Measurements from ENCODE around the gene SLC22A23. TPM values are rescaled to one million over a fixed set of nuclear protein-coding genes. Genes with fewer than 3 reads are reported as not detected.
"Not testable (repeated sequence)": the region's sequence is repeated elsewhere in the genome, so short reads cannot be mapped to it uniquely, and the experiment has no call there.

The SLC22A23 gene
- polyA plus RNA-seq, 1 donor from 2014 or later: 0.35 TPM

DNA sequence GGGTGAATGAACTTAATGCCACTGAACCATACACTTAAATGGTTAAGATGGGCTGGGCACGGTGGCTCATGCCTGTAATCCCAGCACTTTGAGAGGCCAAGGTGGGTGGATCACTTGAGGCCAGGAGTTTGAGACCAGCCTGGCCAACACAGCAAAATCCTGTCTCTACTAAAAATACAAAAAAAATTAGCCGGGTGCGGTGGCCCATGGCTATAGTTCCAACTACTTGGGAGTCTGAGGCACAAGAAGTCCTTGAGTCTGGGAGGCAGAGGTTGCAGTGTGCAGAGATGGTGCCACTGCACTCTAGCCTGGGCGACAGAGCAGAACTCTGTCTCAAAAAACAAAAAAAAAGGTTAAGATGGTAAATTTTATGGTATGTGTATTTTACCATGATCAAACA, 71.7 kb downstream of the SLC22A23 start:
- H3K4me3 Mint-ChIP-seq, H3K27me3 Mint-ChIP-seq, H3K9me3 Mint-ChIP-seq, H3K27ac Mint-ChIP-seq, H3K36me3 Mint-ChIP-seq: not testable (repeated sequence)
- peaks cover 6 to 12% (median 7%) of the 10 kb centered on the region in 3 donors for H3K4me1 Mint-ChIP-seq

DNA sequence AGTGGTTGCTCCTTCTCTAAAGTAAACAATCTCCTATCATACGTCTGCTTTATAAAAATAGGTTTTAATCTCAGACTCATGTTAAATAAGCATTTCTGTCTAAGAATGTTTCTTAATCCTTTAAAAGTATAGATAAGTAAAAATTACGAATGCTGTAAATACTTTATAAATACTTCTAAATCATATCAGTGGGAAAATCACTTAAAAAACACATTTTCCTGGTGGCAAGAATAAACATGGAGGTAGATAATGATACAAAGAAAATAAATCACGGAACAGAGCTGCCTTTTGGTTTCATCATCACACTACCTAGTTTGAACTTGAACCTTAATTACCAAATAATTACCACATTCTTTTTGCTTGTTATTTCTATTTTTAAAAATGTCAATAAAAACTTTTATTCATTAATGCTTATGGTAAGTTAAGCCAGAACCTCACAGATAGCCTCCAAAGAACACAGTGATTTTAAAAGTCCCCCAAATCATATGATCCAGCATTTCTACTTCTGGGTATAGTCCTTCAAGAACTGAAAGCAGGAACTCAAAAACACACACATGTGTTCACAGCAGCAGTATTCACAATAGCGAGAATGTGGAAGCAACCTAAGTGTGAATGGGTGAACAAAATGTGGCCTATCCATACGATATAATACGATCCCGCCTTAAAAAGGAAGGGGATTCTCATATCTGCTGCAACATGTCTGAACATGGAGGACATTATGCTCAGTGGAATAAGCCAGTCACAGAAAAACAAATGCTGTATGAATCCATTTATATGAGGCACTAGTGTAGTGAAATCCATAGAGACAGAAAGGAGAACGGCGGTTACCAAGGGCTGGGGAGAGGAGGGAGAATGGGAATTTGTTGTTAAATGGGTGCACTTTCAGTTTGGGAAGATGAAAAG, 72.4 kb downstream of the SLC22A23 start:
- Mint-ChIP-seq H3K4me1 (peaks cover 6 to 12% (median 7%) of the 10 kb centered on the region in 3 donors), H3K4me3 (no peak overlapping the region), H3K27me3 (peaks cover 4% of the 10 kb centered on the region), H3K36me3 (peaks cover 2% of the 10 kb centered on the region), H3K9me3 (no peaks in the 10 kb centered on the region), H3K27ac (no peak overlapping the region)

DNA sequence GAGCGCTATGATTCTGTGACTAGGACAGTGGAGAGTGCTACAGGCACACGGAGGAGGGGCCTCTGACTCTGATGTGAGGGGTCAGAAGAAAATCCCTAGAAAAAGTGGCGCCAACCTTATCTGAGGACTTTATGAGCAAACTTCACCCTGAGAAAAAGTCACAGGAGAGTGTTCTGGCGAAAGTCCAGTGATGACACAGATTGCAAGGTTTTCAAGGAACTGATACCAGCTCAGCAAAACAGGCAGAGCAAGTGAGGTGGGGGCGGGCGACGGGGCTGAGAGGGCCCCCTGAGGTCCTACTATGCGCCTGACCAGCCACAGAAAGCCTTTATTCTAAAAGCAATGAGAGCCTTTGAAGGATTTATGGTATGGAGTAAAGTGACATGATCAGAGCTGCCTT, 73.3 kb downstream of the SLC22A23 start:
- peaks cover 3% of the 10 kb centered on the region for H3K36me3 Mint-ChIP-seq

DNA sequence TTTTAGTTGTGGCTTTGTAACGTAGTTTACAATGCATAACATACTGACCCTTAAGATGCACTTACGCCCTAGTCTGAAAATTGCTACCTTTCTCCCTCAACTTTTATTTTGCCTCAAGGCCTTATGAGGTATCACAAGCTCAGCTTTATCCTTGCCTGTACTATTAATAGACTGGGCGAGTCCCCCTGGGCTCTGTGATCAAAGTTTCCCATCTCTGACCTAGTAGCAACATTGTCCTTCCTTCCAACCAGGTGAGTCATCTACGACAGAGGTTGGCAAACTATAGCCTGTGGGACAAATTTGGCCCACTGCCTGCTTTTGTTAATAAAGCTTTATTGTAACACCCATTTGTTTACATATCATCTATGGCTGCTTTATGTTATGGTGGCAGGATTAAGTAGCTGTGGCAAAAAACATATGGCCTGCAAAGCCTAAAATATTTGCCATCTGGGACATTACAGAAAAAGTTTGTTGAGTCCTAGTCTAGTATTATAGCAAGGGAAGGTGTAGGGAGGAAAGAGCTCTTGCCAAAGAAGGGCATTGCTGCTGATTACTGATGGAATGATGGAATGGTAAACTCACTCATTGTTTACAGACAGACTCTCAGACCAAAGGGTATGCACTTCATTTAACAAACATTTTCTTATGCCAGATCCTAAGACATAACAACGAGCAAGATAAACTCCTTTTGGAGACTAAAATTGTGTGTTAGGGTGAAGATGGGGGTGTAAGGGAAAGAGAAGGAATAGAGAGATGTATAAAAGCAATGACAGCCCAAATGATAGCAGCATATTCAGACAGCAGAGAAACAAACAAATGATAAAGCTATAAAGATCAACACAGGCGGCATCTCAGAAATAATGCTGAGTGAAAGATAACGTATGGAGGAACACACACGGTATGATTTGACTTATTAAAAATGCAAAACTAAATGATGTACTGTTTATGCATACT, 74.2 kb downstream of the SLC22A23 start:
- H3K36me3 Mint-ChIP-seq: peaks cover 3% of the 10 kb centered on the region
- H3K4me3 Mint-ChIP-seq: no peak overlapping the region
- peaks cover 0 to 7% (median 0%) of the 10 kb centered on the region in 3 donors for H3K4me1 Mint-ChIP-seq
- no peak overlapping the region for H3K27ac Mint-ChIP-seq
- H3K27me3 Mint-ChIP-seq: peaks cover 12% of the 10 kb centered on the region
- no peaks in the 10 kb centered on the region for H3K9me3 Mint-ChIP-seq

More for the DNA sequence above, 73.3 kb downstream of the SLC22A23 start:
- Mint-ChIP-seq H3K4me1 (peaks cover 3 to 9% (median 6%) of the 10 kb centered on the region in 3 donors), H3K9me3 (no peaks in the 10 kb centered on the region), H3K4me3 (peak overlapping the region in 1 of 4 donors; percentile 32), H3K27ac (no peak overlapping the region), H3K27me3 (peaks cover 8% of the 10 kb centered on the region)

DNA sequence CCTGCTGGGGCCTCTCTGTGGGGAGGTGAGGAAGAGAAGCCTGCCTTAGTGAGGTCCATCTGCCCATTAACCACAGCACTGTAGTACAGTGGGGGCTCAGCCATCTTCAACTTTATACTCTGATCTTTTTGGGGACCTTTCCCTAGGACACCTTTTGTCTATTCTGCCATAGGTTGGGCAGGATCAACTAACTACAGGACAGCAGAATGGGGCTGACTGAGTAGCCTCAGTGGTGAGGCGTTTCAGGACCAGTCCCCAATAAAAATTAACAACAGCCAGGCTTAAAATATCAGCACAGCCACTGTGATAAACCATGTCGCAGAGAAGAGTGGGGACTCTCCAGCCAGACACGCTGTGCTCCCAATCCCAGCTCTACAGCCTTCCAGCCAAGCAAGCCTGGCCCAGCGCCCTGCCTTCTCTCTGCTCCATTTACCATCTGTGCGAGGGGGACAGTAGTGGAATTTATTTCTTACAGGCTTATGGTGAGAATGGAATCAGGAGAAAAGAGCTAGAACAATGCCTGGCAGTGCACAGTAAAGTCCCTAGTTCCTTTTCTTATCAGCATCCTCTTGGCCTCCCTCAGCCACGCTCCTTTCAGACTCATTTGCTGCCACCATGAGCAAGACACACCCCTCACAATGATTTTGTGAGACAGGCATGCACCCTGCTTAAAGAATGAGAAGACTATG, 75.5 kb downstream of the SLC22A23 start:
- Mint-ChIP-seq H3K9me3 (no peaks in the 10 kb centered on the region), H3K27ac (no peak overlapping the region), H3K36me3 (peaks cover 3% of the 10 kb centered on the region), H3K4me3 (no peak overlapping the region), H3K27me3 (peaks cover 13% of the 10 kb centered on the region), H3K4me1 (peaks cover 0 to 5% (median 0%) of the 10 kb centered on the region in 3 donors)

DNA sequence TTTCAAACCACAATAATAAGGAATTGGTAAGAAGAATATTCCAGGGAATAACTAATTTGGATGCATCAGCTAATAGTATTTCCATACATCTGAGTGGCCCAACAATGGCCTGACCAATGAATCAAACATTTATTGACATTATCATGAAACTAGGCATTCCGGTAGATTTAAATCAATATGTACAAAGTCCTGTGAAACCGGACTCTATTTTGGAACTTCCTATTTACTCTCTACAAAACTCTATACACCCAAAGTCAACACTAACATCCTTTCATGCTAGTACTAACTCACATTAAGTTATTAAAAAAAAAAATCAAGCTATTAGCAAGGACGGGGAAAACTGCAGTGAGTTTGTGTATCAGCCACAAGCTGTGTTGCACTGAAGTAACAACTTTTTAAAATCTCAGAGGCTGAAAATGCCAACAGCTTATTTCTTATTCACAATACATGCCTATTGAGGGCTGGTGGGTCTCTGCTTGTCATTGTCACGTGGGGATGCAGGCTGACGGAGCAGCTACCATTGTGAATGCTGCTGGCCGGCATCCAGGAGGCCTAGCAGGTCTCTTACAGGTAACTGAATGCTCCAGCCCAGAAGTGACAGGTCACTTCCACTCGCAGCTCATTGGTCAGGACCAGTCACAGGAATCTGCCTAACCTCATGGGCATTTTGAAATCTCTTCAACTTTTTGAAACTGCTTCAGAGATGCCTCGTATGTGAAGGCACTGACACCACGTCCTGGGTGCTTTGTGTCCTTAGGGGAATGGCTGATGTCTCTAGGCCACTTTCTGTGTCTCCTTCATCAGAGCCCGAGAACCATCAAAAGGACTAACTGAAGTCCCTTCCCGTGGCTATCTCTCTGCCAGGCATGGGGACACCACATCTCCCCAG, 76.3 kb downstream of the SLC22A23 start:
- peaks cover 3% of the 10 kb centered on the region for H3K36me3 Mint-ChIP-seq
- peak overlapping the region in 2 of 3 donors; percentile 8 to 88 for H3K27ac Mint-ChIP-seq
- H3K4me3 Mint-ChIP-seq: no peak overlapping the region
- H3K4me1 Mint-ChIP-seq: peaks cover 0 to 5% (median 0%) of the 10 kb centered on the region in 3 donors
- H3K9me3 Mint-ChIP-seq: no peaks in the 10 kb centered on the region
- H3K27me3 Mint-ChIP-seq: peaks cover 13% of the 10 kb centered on the region

DNA sequence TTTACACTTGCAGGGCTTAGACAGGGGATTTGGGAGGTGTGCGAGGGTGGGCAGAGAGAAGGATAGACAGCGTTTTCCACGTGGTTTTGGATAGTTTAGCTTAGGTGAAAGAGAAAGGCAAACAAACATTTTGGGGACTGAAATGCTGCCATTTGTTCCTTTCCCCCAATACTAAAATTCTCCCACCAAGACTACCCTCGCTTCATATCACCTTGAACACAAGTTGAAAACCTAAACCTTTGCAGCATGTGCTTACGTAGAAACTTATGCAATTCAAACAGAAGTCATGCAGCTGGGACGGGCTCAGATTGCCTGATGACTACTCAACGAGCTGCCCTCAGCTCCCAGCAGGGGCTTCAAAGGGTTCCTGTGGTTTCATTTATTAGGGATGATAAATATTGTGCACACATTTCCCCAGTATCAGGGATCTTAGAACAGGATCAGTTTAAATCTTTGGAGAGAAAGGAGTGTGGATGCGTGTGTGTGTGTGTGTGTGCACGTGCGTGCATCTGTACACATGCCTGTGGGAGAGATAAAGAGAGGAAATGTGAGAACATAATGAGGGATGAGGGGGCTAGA, 77.3 kb downstream of the SLC22A23 start:
- Mint-ChIP-seq H3K4me1 (peaks cover 0 to 5% (median 0%) of the 10 kb centered on the region in 3 donors), H3K27me3 (peaks cover 13% of the 10 kb centered on the region), H3K4me3 (no peak overlapping the region), H3K27ac (no peak overlapping the region), H3K36me3 (peaks cover 3% of the 10 kb centered on the region), H3K9me3 (no peaks in the 10 kb centered on the region)

DNA sequence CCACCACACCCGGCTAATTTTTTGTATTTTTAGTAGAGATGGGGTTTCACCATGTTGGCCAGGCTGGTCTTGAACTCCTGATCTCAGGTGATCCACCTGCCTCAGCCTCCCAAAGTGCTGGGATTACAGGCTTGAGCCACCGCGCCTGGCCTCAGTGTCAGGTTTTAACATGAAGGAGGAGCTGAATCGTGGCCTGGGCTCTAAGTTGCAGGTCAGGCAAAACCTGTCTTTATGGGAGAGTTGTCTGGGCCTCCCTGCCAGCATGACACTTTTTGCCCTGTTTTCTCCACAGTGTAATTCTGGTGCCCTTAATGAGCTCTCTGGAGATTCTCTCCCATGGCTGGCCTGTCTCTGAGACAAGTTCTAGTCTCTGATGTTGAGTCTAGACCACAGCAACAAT, 78.0 kb downstream of the SLC22A23 start:
- peaks cover 13% of the 10 kb centered on the region for H3K27me3 Mint-ChIP-seq
- H3K9me3 Mint-ChIP-seq, H3K27ac Mint-ChIP-seq, H3K4me3 Mint-ChIP-seq, H3K36me3 Mint-ChIP-seq, H3K4me1 Mint-ChIP-seq: not testable (repeated sequence)

DNA sequence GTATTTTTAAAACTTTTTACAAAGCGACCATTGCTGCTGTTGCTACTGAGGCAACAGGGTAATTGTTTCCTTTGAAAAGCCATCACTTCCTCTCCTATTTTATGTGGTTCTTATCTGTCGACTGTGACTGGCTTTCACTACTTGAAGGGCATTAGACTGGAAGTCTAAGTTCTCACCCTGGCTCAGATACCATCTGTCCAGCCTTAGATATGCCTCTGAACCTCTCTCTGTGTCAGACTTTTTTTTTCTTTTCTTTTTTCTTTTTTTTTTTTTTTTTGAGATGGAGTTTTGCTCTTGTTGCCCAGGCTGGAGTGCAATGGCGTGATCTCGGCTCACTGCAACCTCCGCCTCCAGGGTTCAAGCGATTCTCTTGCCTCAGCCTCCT, 78.5 kb downstream of the SLC22A23 start:
- H3K27me3 Mint-ChIP-seq: peaks cover 13% of the 10 kb centered on the region

DNA sequence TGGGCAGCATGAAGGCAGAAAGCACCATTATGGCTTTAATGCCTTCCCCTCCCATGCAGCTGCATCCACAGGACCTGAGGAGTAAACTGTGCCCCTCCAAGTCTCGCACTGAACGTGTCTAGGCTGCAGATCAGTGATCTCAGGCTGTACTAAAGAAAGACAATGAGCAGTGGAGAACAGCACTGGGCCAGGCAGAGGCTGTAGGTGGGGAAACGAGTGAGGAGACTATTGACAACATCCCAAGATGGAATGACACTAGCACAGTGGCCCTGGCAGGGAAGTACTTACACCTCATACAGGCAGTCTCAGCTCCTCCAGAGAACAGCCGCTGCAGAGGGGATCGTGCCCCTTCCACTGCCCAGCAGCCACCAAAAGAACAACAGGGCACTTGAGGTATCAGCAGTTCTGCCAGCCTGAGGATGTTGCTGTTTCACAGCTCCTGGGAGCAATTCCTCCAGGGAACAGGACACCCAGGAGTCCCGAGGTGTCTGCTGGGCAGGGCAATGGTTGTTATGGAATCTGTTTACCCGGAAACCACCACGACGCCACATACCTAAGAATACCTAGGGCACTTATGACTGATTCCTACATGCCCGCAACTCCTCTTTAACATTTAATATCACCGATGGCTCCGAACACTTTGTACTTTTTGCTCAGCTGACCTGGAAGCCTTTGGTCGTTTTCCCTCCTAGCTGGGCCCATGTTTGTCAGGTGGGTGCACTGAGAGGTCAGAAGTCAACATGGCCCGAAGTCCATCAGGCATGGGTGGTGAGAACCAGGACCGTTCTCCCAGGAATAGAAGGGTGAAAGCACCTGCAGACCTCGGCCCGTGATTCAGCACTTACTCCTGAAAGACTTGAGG, 79.1 kb downstream of the SLC22A23 start:
- H3K27ac Mint-ChIP-seq: no peak overlapping the region
- peaks cover 5% of the 10 kb centered on the region for H3K36me3 Mint-ChIP-seq
- H3K9me3 Mint-ChIP-seq: no peaks in the 10 kb centered on the region
- peaks cover 13% of the 10 kb centered on the region for H3K27me3 Mint-ChIP-seq
- no peak overlapping the region for H3K4me3 Mint-ChIP-seq
- peaks cover 0 to 5% (median 0%) of the 10 kb centered on the region in 3 donors for H3K4me1 Mint-ChIP-seq

More for the DNA sequence above, 78.5 kb downstream of the SLC22A23 start:
- not testable (repeated sequence) for H3K36me3 Mint-ChIP-seq, H3K9me3 Mint-ChIP-seq, H3K4me1 Mint-ChIP-seq, H3K4me3 Mint-ChIP-seq, H3K27ac Mint-ChIP-seq

DNA sequence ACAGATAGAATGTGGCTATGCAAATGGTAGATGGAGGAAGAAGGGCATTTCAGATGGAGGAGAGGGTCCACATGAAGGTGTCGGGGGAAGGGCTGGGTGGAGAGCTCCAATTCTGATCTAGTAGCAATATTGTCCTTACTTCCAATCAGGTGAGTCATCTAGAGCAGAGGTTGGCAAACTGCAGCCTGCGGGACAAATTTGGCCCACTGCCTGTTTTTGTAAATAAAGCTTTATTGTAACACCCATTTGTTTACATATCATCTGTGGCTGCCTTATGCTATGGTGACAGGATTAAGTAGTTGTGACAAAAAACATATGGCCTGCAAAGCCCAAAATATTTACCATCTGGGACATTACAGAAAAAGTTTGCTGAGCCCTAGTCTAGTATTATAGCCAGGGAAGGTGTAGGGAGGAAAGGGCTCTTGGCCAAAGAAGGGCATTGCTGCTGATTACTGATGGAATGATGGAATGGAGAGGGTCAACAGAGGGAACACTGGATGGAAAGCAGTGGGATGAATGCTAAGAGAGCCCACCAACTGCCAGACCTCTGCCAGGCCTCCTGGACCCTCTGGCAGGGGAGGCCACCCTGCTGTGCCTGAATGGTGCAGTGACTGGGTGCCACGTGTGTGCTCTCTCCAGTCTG, 79.8 kb downstream of the SLC22A23 start:
- no peak overlapping the region for H3K4me3 Mint-ChIP-seq
- no peaks in the 10 kb centered on the region for H3K9me3 Mint-ChIP-seq
- peaks cover 0 to 5% (median 0%) of the 10 kb centered on the region in 3 donors for H3K4me1 Mint-ChIP-seq
- peaks cover 13% of the 10 kb centered on the region for H3K27me3 Mint-ChIP-seq
- no peak overlapping the region for H3K27ac Mint-ChIP-seq
- H3K36me3 Mint-ChIP-seq: peaks cover 5% of the 10 kb centered on the region

DNA sequence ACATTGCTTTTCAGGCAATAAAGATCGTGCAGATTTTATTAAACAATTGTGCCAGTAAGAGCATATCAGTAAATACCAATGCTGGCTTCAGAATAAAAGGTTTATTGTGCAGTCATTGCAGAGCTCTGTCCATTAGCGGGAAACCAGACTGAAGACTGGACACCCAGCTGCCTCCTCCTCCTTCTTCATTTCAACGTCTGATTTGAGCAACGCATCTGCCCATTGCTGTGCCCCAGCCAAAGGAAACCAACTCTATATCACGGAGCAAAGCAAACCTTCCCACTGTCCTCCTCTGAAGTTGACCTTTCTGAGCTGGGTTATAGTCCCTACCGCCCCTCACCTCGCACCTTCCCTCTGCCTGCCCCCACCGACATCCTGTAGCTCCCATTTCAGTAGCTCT, 80.8 kb downstream of the SLC22A23 start:
- H3K27ac Mint-ChIP-seq: peak overlapping the region in 1 of 3 donors; percentile 44
- H3K4me1 Mint-ChIP-seq: peaks cover 0 to 5% (median 0%) of the 10 kb centered on the region in 3 donors
- H3K36me3 Mint-ChIP-seq: peaks cover 5% of the 10 kb centered on the region
- no peaks in the 10 kb centered on the region for H3K9me3 Mint-ChIP-seq
- H3K4me3 Mint-ChIP-seq: no peak overlapping the region
- peaks cover 13% of the 10 kb centered on the region for H3K27me3 Mint-ChIP-seq
